Iris pigment epithelial cell (primary cell): ENCODE measurements around the gene SNX2.
A peak's percentile ranks its signal among the peaks of the same experiment; 100 is the strongest.
"Not testable (repeated sequence)": the region's sequence is repeated elsewhere in the genome, so short reads cannot be mapped to it uniquely, and the experiment has no call there.

Experiments
- DNase-seq: peaks from one replicate; pipeline ENCODE4 v3.0.0-alpha.2; 2011; ENCODE audit warnings: low read depth

Gene SNX2

GRCh38 chr5:122774861-122775549 is at the start of gene SNX2:
Gene SNX2, plus strand, starts transcription at chr5:122775080. Its CDS starts 24 bp downstream, at chr5:122775104.
- DNase-seq, result peak; percentile 85

GRCh38 chr5:122727112-122727541 is 47.8 kb upstream of the SNX2 start:
- DNase-seq, result peak; percentile 84

- DNase-seq, result no peak
Measured at GRCh38 chr5:122730037-122730436, 44.8 kb upstream of the SNX2 start.

- DNase-seq, result no peak
Measured at GRCh38 chr5:122730456-122730855, 44.4 kb upstream of the SNX2 start.

GRCh38 chr5:122736086-122736845 is 38.6 kb upstream of the SNX2 start:
- no peak for DNase-seq

GRCh38 chr5:122738088-122738487 is 36.8 kb upstream of the SNX2 start:
- DNase-seq, result no peak

- peak; percentile 25 for DNase-seq
Measured at GRCh38 chr5:122741681-122742080, 33.2 kb upstream of the SNX2 start.

GRCh38 chr5:122743261-122743660 is 31.6 kb upstream of the SNX2 start:
- DNase-seq, result no peak

- DNase-seq, result no peak
Measured at GRCh38 chr5:122745597-122745996, 29.3 kb upstream of the SNX2 start.

GRCh38 chr5:122749886-122750285 is 25.0 kb upstream of the SNX2 start:
- DNase-seq, result no peak

GRCh38 chr5:122751293-122751782 is 23.5 kb upstream of the SNX2 start:
- peak; percentile 59 for DNase-seq

- no peak for DNase-seq
Measured at GRCh38 chr5:122753500-122753899, 21.4 kb upstream of the SNX2 start.

GRCh38 chr5:122755783-122756182 is 19.1 kb upstream of the SNX2 start:
- no peak for DNase-seq

GRCh38 chr5:122756264-122756911 is 18.5 kb upstream of the SNX2 start:
- peak; percentile 88 for DNase-seq

GRCh38 chr5:122757285-122757684 is 17.6 kb upstream of the SNX2 start:
- no peak for DNase-seq

- DNase-seq, result no peak
Measured at GRCh38 chr5:122759241-122760070, 15.4 kb upstream of the SNX2 start.

- no peak for DNase-seq
Measured at GRCh38 chr5:122760236-122760635, 14.6 kb upstream of the SNX2 start.

GRCh38 chr5:122761115-122761514 is 13.8 kb upstream of the SNX2 start:
- no peak for DNase-seq

GRCh38 chr5:122761896-122762295 is 13.0 kb upstream of the SNX2 start:
- DNase-seq, result not testable (repeated sequence)

GRCh38 chr5:122766130-122766529 is 8.8 kb upstream of the SNX2 start:
- DNase-seq, result no peak

- no peak for DNase-seq
Measured at GRCh38 chr5:122770477-122770876, 4.4 kb upstream of the SNX2 start.

- DNase-seq, result peak; percentile 52
Measured at GRCh38 chr5:122772446-122772845, 2.4 kb upstream of the SNX2 start.
